ENCODE data around the gene FKBP10. TPM values are rescaled to one million over a fixed set of nuclear protein-coding genes. Genes with fewer than 3 reads are reported as not detected.

The FKBP10 gene
- total and polyA plus RNA-seq, 12 donors, result 4.8 to 31.8 (median 10.2) TPM

DNA sequence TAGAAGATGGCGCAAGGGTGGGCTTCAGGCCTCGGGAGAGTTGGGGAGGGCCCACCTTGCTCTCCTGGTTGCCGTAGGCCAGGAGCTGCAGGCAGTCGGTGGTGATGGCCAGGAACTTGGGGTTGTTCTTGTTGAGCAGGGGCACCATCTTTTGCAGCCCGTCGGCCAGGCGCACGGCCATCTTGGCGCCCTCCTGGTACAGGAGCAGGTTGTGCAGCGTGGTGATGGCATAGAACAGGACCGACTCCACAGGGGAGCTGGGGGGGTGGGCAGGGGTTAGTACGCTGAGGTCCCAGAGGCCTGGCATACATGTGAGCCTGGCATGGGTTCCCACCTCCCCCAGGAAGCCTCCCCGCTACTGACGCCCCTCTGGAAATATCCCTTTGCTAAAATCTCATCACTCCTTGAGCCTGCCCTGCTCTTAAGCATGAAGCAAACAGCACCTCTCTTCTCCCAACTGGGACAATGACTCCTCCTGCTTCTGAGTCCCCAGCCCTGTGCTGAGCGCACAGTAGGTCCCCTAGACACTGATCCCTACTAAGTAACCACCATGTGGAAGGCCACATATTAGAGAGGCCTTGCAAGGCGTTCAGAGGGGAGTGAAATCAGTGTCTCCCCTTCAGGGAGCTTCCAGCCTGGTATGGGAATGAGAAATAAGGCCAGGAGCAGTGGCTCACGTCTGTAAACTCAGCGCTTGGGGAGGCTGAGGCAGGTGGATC is 45.3 kb upstream of the FKBP10 start:
- peaks cover 7 to 100% (median 87%) of the 10 kb centered on the region in 9 donors for H3K36me3 ChIP-seq

DNA sequence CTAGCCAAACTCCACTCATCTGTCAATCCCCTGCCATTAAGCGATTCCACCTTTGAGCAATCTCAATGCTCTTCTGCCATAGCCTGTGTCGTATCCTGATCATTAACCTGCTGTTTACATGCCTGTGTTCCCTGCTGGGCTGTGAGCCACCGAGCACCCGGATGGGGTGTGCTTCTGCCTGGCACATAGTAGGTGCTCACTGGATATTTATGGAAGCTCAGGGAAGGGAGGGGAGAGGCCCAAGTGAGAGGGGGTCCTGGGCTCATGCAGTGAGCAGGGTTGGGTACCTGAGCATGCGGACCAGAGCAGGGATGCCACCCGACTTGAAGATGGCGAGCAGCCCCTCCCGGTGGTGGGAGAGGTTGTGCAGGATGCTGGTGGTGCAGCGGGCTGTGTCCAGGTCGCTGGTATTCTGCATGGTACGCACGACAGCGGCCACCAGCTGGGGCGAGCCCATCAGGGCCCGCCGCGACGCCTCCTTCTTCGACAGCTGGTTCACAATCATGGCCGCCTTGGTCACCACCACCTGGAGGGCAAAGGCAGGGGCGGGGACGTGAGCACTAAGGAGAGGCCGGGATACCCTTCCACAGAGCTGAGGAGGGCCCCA is 44.0 kb upstream of the FKBP10 start:
- peaks cover 0 to 94% (median 74%) of the 10 kb centered on the region in 9 donors for H3K36me3 ChIP-seq
- no peak for DNase-seq
- intact Hi-C loops (cut with DNase I), result no loop called here

More for the DNA sequence above, 45.3 kb upstream of the FKBP10 start:
- no peaks in the 10 kb centered on the region for H3K9me3 ChIP-seq
- TF ChIP-seq, protein P1, sequence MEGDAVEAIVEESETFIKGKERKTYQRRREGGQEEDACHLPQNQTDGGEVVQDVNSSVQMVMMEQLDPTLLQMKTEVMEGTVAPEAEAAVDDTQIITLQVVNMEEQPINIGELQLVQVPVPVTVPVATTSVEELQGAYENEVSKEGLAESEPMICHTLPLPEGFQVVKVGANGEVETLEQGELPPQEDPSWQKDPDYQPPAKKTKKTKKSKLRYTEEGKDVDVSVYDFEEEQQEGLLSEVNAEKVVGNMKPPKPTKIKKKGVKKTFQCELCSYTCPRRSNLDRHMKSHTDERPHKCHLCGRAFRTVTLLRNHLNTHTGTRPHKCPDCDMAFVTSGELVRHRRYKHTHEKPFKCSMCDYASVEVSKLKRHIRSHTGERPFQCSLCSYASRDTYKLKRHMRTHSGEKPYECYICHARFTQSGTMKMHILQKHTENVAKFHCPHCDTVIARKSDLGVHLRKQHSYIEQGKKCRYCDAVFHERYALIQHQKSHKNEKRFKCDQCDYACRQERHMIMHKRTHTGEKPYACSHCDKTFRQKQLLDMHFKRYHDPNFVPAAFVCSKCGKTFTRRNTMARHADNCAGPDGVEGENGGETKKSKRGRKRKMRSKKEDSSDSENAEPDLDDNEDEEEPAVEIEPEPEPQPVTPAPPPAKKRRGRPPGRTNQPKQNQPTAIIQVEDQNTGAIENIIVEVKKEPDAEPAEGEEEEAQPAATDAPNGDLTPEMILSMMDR (IDR thresholded peaks at IDR 0.05), result no peak
- peaks cover 3 to 14% (median 6%) of the 10 kb centered on the region in 9 donors for H3K4me1 ChIP-seq
- intact Hi-C loops (cut with DNase I), result no loop called here
- WGBS, 2 donors, result 92 to 93% methylated on average over 18 of the region's 18 CpGs
- H3K27ac ChIP-seq, result no peak overlapping the region
- DNase-seq (no peak), ATAC-seq (no peak)
- H3K4me3 ChIP-seq, result no peak overlapping the region
- no peaks in the 10 kb centered on the region for H3K27me3 ChIP-seq

DNA sequence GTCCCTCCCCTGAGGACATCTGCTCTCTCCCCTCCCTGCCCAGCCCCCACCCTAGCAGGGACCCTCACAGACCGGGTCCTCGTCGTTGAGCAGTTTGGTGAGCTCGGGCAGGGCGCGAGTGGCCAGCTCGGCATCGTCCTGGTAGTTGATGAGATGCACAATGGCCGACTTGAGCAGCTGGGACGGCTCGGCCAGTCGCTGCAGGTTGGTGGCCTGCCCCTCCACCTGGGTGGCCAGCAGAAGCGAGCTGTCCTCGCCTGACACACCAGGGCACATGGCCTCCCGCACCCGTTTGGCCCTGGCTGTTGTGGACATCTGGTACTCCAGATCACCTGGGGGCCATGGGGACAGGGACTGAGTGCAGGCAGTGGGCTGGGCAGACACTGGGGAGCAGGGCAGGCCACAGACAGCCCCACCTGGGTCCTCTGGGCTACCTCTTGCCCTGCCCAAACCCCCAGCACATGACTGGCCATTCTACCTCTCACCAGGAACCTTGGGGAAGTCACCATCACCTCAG is 43.4 kb upstream of the FKBP10 start:
- no peak for DNase-seq
- TF ChIP-seq, protein P1 (IDR thresholded peaks at IDR 0.05), result no peak
- H3K36me3 ChIP-seq, result peaks cover 0 to 88% (median 69%) of the 10 kb centered on the region in 9 donors
- H3K4me1 ChIP-seq, result peaks cover 20 to 33% (median 25%) of the 10 kb centered on the region in 9 donors
- no peak overlapping the region for H3K4me3 ChIP-seq
- 77 to 87% methylated on average over 16 of the region's 16 CpGs for WGBS, 2 donors
- H3K27me3 ChIP-seq, result no peaks in the 10 kb centered on the region
- no peaks in the 10 kb centered on the region for H3K9me3 ChIP-seq
- no peak overlapping the region for H3K27ac ChIP-seq
- intact Hi-C loops (cut with DNase I), result no loop called here
- no peak for ATAC-seq

More for the DNA sequence above, 44.0 kb upstream of the FKBP10 start:
- TF ChIP-seq, protein P1 (IDR thresholded peaks at IDR 0.05), result no peak
- H3K9me3 ChIP-seq, result no peaks in the 10 kb centered on the region
- H3K4me3 ChIP-seq, result no peak overlapping the region
- ATAC-seq, result no peak
- H3K27me3 ChIP-seq, result no peaks in the 10 kb centered on the region
- H3K27ac ChIP-seq, result no peak overlapping the region
- H3K4me1 ChIP-seq, result peaks cover 14 to 27% (median 19%) of the 10 kb centered on the region in 9 donors
- WGBS, 2 donors, result 91 to 93% methylated on average over 23 of the region's 23 CpGs

GRCh38 chr17:41769985-41770384 is 42.8 kb upstream of the FKBP10 start:
- peaks cover 0 to 85% (median 63%) of the 10 kb centered on the region in 9 donors for H3K36me3 ChIP-seq
- intact Hi-C loops (cut with DNase I), result loop anchor here in 1 of 10 donors (5.0 kb wide), 1 partner anchor 42 kb away; the partner anchor contains the start of genes FKBP10 and P3H4
- H3K27ac ChIP-seq, result no peak overlapping the region
- ATAC-seq (no peak), DNase-seq (no peak)
- WGBS, 2 donors, result 69 to 72% methylated on average over 3 of the region's 3 CpGs
- TF ChIP-seq, protein P1 (IDR thresholded peaks at IDR 0.05), result no peak
- H3K27me3 ChIP-seq, result no peaks in the 10 kb centered on the region
- no peaks in the 10 kb centered on the region for H3K9me3 ChIP-seq
- H3K4me3 ChIP-seq, result no peak overlapping the region
- peaks cover 25 to 39% (median 31%) of the 10 kb centered on the region in 9 donors for H3K4me1 ChIP-seq

All from heart right ventricle (tissue), 16 donors.